Right lobe of liver (tissue), 6 donors: ENCODE data around the gene RSAD2. TPM values are rescaled to one million over a fixed set of nuclear protein-coding genes. Genes with fewer than 3 reads are reported as not detected.

Experiments
- ATAC-seq, 4 donors: fragments of 200-7000 bp; cut with Tn5 transposase; one replicate each; pipeline ENCODE4 v1.9.1; 2020; ENCODE audit warnings: mild to moderate bottlenecking in 4 of 4, moderate library complexity in 4 of 4
- DNase-seq, 3 donors: peaks; one replicate each; pipeline ENCODE4 v3.0.0-alpha.2; 2020
- H3K27ac ChIP-seq, 3 donors: fragments of 200-600 bp; one replicate each; pipeline ENCODE4 v1.8.0; 2022
- H3K27me3 ChIP-seq, 2 donors: fragments of 200-600 bp; one replicate each; pipeline ENCODE4 v1.8.0; 2022
- H3K36me3 ChIP-seq, 4 donors: fragments of 200-600 bp; sonication (generic) in 1 of 4; one replicate each; pipeline versions ENCODE4 v1.5.1 to v1.8.0; 2017 to 2022; ENCODE audit warnings: control low read depth in 1 of 4
- H3K4me1 ChIP-seq, 4 donors: fragments of 200-600 bp; sonication (generic) in 1 of 4; one replicate each; pipeline versions ENCODE4 v1.5.1 to v1.8.0; 2017 to 2022; ENCODE audit warnings: control low read depth in 1 of 4
- H3K4me3 ChIP-seq, 3 donors: fragments of 200-600 bp; one replicate each; pipeline ENCODE4 v1.8.0; 2022
- H3K9me3 ChIP-seq, 4 donors: fragments of 200-600 bp; sonication (generic) in 1 of 4; one replicate each; pipeline versions ENCODE4 v1.5.1 to v1.8.0; 2017 to 2022; ENCODE audit warnings: control low read depth in 1 of 4
- CTCF ChIP-seq, 4 donors: fragments of 200-600 bp in 3 of 4; fragments of 450-650 bp in 1 of 4; IDR thresholded peaks; one replicate each; pipeline versions ENCODE4 v1.5.1 to v1.8.0; 2016 to 2022; ENCODE audit warnings: antibody characterized with exemption in 4 of 4, mild to moderate bottlenecking in 2 of 4
- POLR2A ChIP-seq: fragments of 450-650 bp; IDR thresholded peaks from one replicate; pipeline ENCODE4 v1.6.1; 2017; ENCODE audit warnings: antibody characterized with exemption, mild to moderate bottlenecking
- WGBS: methylation state at CpG from one replicate; pipeline ENCODE4 v1.1.6; 2018; ENCODE audit warnings: low coverage, low lambda C conversion rate; ENCODE audit not compliant: insufficient coverage; ENCODE audit errors: missing lambda C conversion rate; 5-methylcytosine and 5-hydroxymethylcytosine counted together
- intact Hi-C, 2 donors: fragments of 100-400 bp; cut with DNase I; formaldehyde crosslinking; loops; one replicate each; pipeline versions ENCODE4 v1.11.2 to v1.14.1; 2022
- total RNA-seq, 6 experiments: library from RNA; depleted of rRNA in 2 of 6; stranded (reverse); fragments of >200 nt in 2 of 6; fragmentation: NEBNext Ultra II Directional in 3 of 6; extraction: Animal tissue kit (Norgen Biotek cat#: 25700) in 3 of 6; gene quantifications; one replicate each; pipeline versions ENCODE4 v1.1.0 to v1.2.4, GENCODE V29; 2016 to 2023
- donor health status: DM: no; HTN: yes; CAD: no.
- donor health status: DM: no; HTN: no; CAD: no.
- donor health status: DM: no; HTN: no; CAD: no.
- donor health status: DM: no; HTN: yes; CAD: no.
- donor health status: DM: no; HTN: yes; CAD: no.

RSAD2 gene
- total RNA-seq, 6 experiments from 2014 or later, result 0.37 to 2.7 (median 1.1) TPM

- no peaks in the 10 kb centered on the region for H3K9me3 ChIP-seq
- no peak overlapping the region for H3K27ac ChIP-seq
- intact Hi-C loops, result no loop called here
- WGBS, result 43% methylated on average over 8 of the region's 11 CpGs
- ATAC-seq (peak; percentile 3 to 62 (median 32)), DNase-seq (no peak)
- no peaks in the 10 kb centered on the region for H3K36me3 ChIP-seq
- no peak overlapping the region for H3K4me3 ChIP-seq
- H3K27me3 ChIP-seq, result no peaks in the 10 kb centered on the region
- TF ChIP-seq CTCF (IDR thresholded peaks at IDR 0.05) (no peak), POLR2A (no peak)
- peaks cover 0 to 10% (median 3%) of the 10 kb centered on the region in 4 donors for H3K4me1 ChIP-seq
Measured at GRCh38 chr2:6921321-6921922, 43.8 kb downstream of the RSAD2 start.

GRCh38 chr2:6922201-6922656 lies 44.7 kb downstream of the RSAD2 start:
- Histone ChIP-seq H3K9me3 (no peaks in the 10 kb centered on the region), H3K36me3 (no peaks in the 10 kb centered on the region), H3K27me3 (no peaks in the 10 kb centered on the region), H3K27ac (no peak overlapping the region), H3K4me3 (no peak overlapping the region), H3K4me1 (peaks cover 0 to 10% (median 3%) of the 10 kb centered on the region in 4 donors)
- no peak for DNase-seq
- TF ChIP-seq POLR2A (no peak), CTCF (IDR thresholded peaks at IDR 0.05) (peak in 1 of 4 donors; percentile 6)
- intact Hi-C loops, result no loop called here
- peak in 1 of 4 donors; percentile 10 for ATAC-seq
- 50% methylated on average over 5 of the region's 8 CpGs for WGBS

- intact Hi-C loops, result no loop called here
- whole genome bisulfite sequencing, result 86% methylated on average over 6 of the region's 10 CpGs
- no peak for TF ChIP-seq CTCF (IDR thresholded peaks at IDR 0.05)
- TF ChIP-seq POLR2A, result no peak
Measured at GRCh38 chr2:6923319-6923718, 45.7 kb downstream of the RSAD2 start.

GRCh38 chr2:6924101-6924923 lies 46.7 kb downstream of the RSAD2 start:
- H3K9me3 ChIP-seq, result no peaks in the 10 kb centered on the region
- no peaks in the 10 kb centered on the region for H3K36me3 ChIP-seq
- no peak overlapping the region for H3K4me3 ChIP-seq
- no peak for DNase-seq
- intact Hi-C loops, result no loop called here
- no peak overlapping the region for H3K27ac ChIP-seq
- 90% methylated on average over 12 of the region's 19 CpGs for WGBS
- no peak for ATAC-seq
- peaks cover 0 to 6% (median 1%) of the 10 kb centered on the region in 4 donors for H3K4me1 ChIP-seq
- TF ChIP-seq CTCF (IDR thresholded peaks at IDR 0.05) (no peak), POLR2A (no peak)
- H3K27me3 ChIP-seq, result no peaks in the 10 kb centered on the region

More at GRCh38 chr2:6923319-6923718, 45.7 kb downstream of the RSAD2 start:
- Histone ChIP-seq H3K27me3 (no peaks in the 10 kb centered on the region), H3K27ac (no peak overlapping the region), H3K36me3 (no peaks in the 10 kb centered on the region), H3K4me3 (no peak overlapping the region), H3K4me1 (peaks cover 0 to 6% (median 1%) of the 10 kb centered on the region in 4 donors), H3K9me3 (no peaks in the 10 kb centered on the region)
- ATAC-seq (no peak), DNase-seq (no peak)
